ENCODE measurements around the gene ANKMY1.

Gene ANKMY1

GRCh38 chr2:240510513-240511210 lies 47.1 kb downstream of the ANKMY1 start:
- Histone ChIP-seq H3K9me3 (ENCODE audit: severe bottlenecking) (no peaks in the 10 kb centered on the region), H3K36me3 (no peaks in the 10 kb centered on the region), H3K27ac (no peak overlapping the region), H3K27me3 (ENCODE audit: insufficient read depth, low read depth, severe bottlenecking) (no peaks in the 10 kb centered on the region), H3K4me3 (ENCODE audit: low read depth, low read length) (no peak overlapping the region)
- no peak for TF ChIP-seq CTCF (IDR thresholded peaks at IDR 0.05; ENCODE audit: low read depth, low read length)
- DNase-seq: no peak

GRCh38 chr2:240509667-240510512 lies 47.9 kb downstream of the ANKMY1 start:
- H3K4me3 ChIP-seq (ENCODE audit: low read depth, low read length): no peak overlapping the region
- no peak for DNase-seq

GRCh38 chr2:240508832-240509545 lies 48.8 kb downstream of the ANKMY1 start:
- no peak for TF ChIP-seq CTCF (IDR thresholded peaks at IDR 0.05; ENCODE audit: low read depth, low read length)
- Histone ChIP-seq H3K9me3 (ENCODE audit: severe bottlenecking) (no peaks in the 10 kb centered on the region), H3K27ac (no peak overlapping the region), H3K27me3 (ENCODE audit: insufficient read depth, low read depth, severe bottlenecking) (no peaks in the 10 kb centered on the region), H3K4me3 (ENCODE audit: low read depth, low read length) (no peak overlapping the region), H3K36me3 (no peaks in the 10 kb centered on the region)
- no peak for DNase-seq

More at GRCh38 chr2:240509667-240510512, 47.9 kb downstream of the ANKMY1 start:
- H3K27me3 ChIP-seq (ENCODE audit: insufficient read depth, low read depth, severe bottlenecking): no peaks in the 10 kb centered on the region
- H3K36me3 ChIP-seq: no peaks in the 10 kb centered on the region
- H3K9me3 ChIP-seq (ENCODE audit: severe bottlenecking): no peaks in the 10 kb centered on the region
- no peak overlapping the region for H3K27ac ChIP-seq
- no peak for TF ChIP-seq CTCF (IDR thresholded peaks at IDR 0.05; ENCODE audit: low read depth, low read length)

GRCh38 chr2:240507778-240508251 lies 50.0 kb downstream of the ANKMY1 start:
- Histone ChIP-seq H3K27ac (no peak overlapping the region), H3K9me3 (ENCODE audit: severe bottlenecking) (no peaks in the 10 kb centered on the region), H3K4me3 (ENCODE audit: low read depth, low read length) (no peak overlapping the region), H3K36me3 (no peaks in the 10 kb centered on the region), H3K27me3 (ENCODE audit: insufficient read depth, low read depth, severe bottlenecking) (no peaks in the 10 kb centered on the region)
- no peak for DNase-seq
- no peak for TF ChIP-seq CTCF (IDR thresholded peaks at IDR 0.05; ENCODE audit: low read depth, low read length)

- Histone ChIP-seq H3K27ac (no peak overlapping the region), H3K4me3 (ENCODE audit: low read depth, low read length) (no peak overlapping the region), H3K36me3 (no peaks in the 10 kb centered on the region), H3K9me3 (ENCODE audit: severe bottlenecking) (no peaks in the 10 kb centered on the region), H3K27me3 (ENCODE audit: insufficient read depth, low read depth, severe bottlenecking) (no peaks in the 10 kb centered on the region)
- TF ChIP-seq CTCF (IDR thresholded peaks at IDR 0.05; ENCODE audit: low read depth, low read length): no peak
- DNase-seq: no peak
These were observed 50.6 kb downstream of the ANKMY1 start for GRCh38 chr2:240507060-240507777.
